Fibroblast of the aortic adventitia (primary cell): Measurements from ENCODE around the gene DLX1. TPM values are rescaled to one million over a fixed set of nuclear protein-coding genes. Genes with fewer than 3 reads are reported as not detected.
A peak's percentile ranks its signal among the peaks of the same experiment; 100 is the strongest.

ENCODE experiments used
- DNase-seq: peaks from one replicate; pipeline ENCODE4 v3.0.0-alpha.2; 2010; ENCODE audit warnings: low read depth
- H3K4me3 ChIP-seq: 2 replicates; pipeline ENCODE4 v1.5.1; 2011; ENCODE audit warnings: low read depth, mild to moderate bottlenecking, control low read depth, low read length, moderate library complexity
- CTCF ChIP-seq: IDR thresholded peaks from 2 replicates; pipeline ENCODE4 v1.5.1; 2011; ENCODE audit warnings: mild to moderate bottlenecking, low read length, control low read depth, inconsistent platforms; ENCODE audit not compliant: insufficient read depth
- total RNA-seq: library from RNA; depleted of rRNA; stranded (reverse); fragments of >200 nt; gene quantifications from 2 replicates; pipeline ENCODE4 v1.2.3, GENCODE V29; 2012; ENCODE audit warnings: low replicate concordance

Gene DLX1
- total RNA-seq, 1 donor, result 0.99 TPM

GRCh38 chr2:172105471-172106107, 20.3 kb downstream of the DLX1 start:
- TF ChIP-seq CTCF, result no peak
- DNase-seq, result no peak
- H3K4me3 ChIP-seq, result peak overlapping the region; percentile 58

- DNase-seq, result peak; percentile 55
Measured at GRCh38 chr2:172106108-172106961, 21.0 kb downstream of the DLX1 start.

GRCh38 chr2:172107690-172108586, 22.6 kb downstream of the DLX1 start:
- TF ChIP-seq CTCF, result no peak
- no peak overlapping the region for H3K4me3 ChIP-seq
- DNase-seq, result no peak

More at GRCh38 chr2:172106108-172106961, 21.0 kb downstream of the DLX1 start:
- TF ChIP-seq CTCF, result peak; percentile 60
- peak overlapping the region; percentile 58 for H3K4me3 ChIP-seq

GRCh38 chr2:172108587-172108930, 23.3 kb downstream of the DLX1 start:
- no peak overlapping the region for H3K4me3 ChIP-seq
- TF ChIP-seq CTCF, result no peak
- DNase-seq, result no peak

- H3K4me3 ChIP-seq, result no peak overlapping the region
- TF ChIP-seq CTCF, result no peak
- no peak for DNase-seq
Measured at GRCh38 chr2:172109256-172109987, 24.1 kb downstream of the DLX1 start.
